ENCODE data around the gene KRT7. TPM values are rescaled to one million over a fixed set of nuclear protein-coding genes. Genes with fewer than 3 reads are reported as not detected.
A peak's percentile ranks its signal among the peaks of the same experiment; 100 is the strongest.

The KRT7 gene
- 1 to 10 TPM in 3 of 12 donors, under 1 TPM in 6, not detected in 3; 0.69 to 3.3 (median 0.81) TPM for polyA plus RNA-seq (ENCODE audit: insufficient read length in 12 of 12)
- long read RNA-seq, donor 1, partial matches to known transcripts, result 0 of 2 reads
- long read RNA-seq, donor 1, other reads (novel, unspliced or antisense), result 0 of 2 reads
- long read RNA-seq, donor 2, result 0 reads
- long read RNA-seq, donor 3, result 0 reads
- long read RNA-seq, donor 4, result 0 reads
- long read RNA-seq, donor 5, result 0 reads
- long read RNA-seq, donor 6, result 0 reads
- long read RNA-seq, donor 7, result 0 reads
- long read RNA-seq, donor 8, partial matches to known transcripts, result 0 of 1 reads
- long read RNA-seq, donor 8, other reads (novel, unspliced or antisense), result 0 of 1 reads
- long read RNA-seq, donor 9, partial matches to known transcripts, result 0 of 1 reads
- long read RNA-seq, donor 9, other reads (novel, unspliced or antisense), result 0 of 1 reads
- long read RNA-seq, donor 10, result 0 reads
- long read RNA-seq, donor 11, result 0 reads

DNA sequence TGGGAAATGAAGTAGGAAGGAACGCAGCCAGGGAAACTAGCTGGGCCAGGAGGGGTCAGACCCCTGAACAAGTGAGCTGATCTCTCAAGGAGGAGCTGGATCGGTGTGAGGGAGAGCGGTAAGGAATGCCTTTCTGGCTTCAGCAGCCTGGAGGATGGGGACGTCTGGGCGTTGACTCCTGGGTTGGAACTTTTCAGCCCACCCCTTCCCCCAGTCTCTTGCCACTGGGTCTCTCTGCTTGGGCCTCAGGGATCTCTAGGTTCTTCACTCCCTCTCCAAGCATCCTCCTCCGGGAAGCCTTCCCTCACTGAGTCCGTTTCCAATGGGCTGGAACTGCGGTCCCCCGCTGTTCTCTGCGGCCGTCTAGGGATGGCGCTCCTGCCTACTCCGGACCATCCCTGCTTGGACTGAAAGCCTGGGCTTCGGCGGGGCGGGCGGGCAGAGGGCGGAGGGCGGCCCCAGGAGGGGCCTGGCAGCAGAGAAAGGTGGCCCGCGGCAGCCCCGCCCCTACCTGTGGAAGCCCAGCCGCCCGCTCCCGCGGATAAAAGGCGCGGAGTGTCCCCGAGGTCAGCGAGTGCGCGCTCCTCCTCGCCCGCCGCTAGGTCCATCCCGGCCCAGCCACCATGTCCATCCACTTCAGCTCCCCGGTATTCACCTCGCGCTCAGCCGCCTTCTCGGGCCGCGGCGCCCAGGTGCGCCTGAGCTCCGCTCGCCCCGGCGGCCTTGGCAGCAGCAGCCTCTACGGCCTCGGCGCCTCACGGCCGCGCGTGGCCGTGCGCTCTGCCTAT is at the start of gene KRT7:
TSS of gene KRT7 (plus strand) at position 570 of the 788 bp plus-strand sequence. CDS start at position 624, 54 bp downstream.
- DNase-seq, result no peak

DNA sequence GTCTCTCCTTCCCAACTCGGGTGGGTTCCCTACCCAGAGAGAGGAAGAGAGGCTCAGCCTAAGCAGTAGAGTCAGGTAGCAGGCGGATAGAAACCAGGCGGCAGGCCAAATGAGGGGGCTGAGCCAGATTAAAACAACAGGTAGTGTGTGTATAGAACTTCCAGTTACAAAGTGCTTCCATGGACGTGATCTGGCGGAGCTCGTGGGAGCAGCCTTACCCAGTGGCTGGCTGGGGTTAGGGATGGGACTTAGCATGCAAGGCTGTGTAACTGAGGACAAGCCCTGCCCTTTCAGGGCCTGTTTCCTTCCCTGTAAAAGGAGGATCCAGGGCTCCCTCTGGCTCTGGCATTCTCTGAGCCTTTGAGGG is 49.5 kb upstream of the KRT7 start:
- DNase-seq, result no peak

DNA sequence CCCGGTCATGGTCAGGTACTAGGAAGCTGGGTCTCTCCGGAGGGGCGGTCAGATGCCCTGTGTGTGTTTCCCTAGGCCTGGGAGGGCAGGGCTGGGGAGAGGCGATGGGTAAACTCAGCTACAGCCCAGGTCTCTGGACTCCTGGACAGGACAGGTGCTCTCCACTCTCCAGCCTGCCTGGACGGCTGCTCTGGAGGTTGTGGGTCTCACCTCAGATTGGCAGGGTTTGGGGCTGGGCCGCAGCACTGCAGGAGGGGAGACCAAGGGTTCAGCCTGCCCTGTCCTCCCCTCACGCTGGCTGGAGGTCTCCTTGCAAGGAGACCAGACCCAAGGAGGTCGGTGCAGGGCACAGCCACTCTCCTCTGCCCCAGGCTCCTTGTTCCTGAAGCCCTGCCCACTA is 49.1 kb upstream of the KRT7 start:
- DNase-seq, result no peak

DNA sequence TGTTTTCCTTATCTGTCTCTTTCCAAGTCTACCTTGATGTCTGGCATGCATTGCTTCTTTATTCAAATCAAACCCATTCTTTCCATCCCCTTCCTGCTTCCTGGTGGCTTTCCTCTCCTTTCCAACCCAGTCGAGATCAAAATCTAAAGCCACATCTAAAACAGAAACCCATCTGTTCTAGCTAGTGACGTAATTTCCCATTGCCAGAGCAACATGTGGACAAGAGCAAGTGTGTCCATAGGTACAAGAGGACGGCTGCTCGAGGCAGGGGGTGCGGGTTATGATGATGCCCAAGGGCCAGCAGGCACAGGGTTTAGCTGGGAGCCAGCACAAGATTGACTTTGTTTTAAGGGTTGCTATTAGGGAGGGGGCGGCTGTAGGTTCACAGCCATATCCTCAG is 48.2 kb upstream of the KRT7 start:
- DNase-seq, result no peak

- DNase-seq, result no peak
Observed at GRCh38 chr12:52185400-52185967, 47.6 kb upstream of the KRT7 start.

DNA sequence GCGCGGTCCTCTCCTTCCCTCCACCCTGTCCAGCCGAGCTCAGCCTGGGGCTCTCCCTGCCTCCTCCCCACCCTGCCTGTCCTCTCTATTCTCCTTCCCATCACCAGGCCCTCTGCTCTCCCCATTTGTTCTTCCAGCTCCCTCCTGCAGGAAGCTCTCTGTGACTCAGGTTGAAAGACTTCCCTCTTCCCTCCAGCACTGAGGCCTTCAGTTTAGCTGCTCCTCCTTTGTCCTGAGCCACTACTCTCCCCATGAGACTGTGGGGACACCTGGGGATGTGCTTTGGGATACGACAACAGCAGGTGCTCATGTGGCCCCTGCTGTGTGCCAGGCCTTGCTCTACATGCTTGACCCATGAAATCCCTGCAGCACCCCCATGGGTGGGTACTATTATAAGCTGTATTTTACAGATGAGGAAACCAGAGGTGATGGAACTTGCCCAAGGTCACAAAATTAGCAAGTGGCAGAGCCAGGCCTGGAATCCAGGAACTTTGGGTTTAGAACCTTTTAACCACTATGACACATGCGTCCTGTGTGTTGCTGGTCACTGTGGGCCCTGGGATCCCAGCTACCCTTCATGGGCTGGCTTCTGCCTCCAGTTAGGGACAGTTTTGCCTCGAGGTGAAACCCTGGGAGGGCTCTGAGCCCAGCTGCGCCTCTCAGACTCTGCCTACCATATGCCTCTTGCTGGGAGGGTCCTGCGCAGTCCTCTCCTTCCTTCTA is 46.8 kb upstream of the KRT7 start:
- DNase-seq, result no peak

- no peak for DNase-seq
Observed at GRCh38 chr12:52187206-52187605, 45.8 kb upstream of the KRT7 start.

DNA sequence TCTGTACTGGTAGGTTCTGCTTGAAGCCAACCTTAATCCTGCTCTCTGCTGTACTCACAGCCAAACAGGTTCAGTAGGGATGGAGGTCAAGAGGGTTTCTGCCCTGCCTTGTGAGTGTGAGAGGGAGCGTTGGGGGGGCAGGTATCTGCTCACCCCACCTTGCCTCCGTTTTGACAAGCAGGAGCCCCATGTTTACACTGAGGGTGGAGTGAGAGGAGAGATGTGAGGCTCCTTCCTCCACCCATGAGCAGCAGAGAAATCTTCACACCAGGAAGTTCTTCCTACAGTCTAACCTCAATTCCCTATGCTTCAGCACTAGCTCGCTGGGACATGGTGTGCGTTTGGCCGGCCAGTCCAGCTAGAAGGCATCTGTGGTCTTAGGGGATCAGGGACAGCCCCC is 45.4 kb upstream of the KRT7 start:
- DNase-seq, result no peak

GRCh38 chr12:52188658-52189057 is 44.4 kb upstream of the KRT7 start:
- DNase-seq, result no peak

DNA sequence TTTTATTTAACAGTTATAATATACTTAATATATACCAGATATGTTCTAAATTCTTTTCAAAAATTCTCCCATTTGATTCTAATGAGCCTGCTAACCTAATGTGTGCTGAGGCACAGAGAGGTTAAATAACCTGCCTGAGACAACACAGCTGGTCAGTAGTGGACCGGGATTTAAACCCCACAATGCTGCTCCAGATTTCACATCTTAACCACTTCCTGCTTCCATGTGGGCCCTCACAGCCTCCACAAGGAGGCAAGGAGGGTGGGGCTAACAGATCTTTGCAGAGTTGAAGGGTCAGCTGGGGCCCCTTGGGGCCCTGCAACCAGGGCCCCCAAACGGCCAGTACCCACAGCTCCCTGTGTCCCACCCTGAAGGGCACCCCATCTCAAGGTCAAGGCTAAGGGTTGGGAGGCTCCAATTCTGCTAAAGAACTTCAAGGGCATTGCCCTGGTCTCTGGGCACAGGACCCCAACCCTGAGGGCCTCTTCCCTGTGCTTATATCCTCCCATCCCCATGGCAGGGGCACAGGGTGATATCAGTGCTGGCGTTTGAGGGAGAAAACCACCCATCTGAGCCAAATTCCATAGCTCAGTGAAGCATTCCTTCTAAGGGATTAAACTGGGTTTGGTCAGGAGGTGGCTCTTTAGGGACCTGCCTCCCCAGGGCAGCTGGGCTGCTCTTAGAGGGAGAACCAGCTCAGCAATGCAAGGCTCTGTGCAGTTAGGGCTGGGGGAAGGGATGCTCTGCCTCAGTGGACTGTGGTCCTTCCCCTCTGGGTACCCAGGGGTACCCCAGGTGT is 43.5 kb upstream of the KRT7 start:
- no peak for DNase-seq

GRCh38 chr12:52190860-52191729 is 41.9 kb upstream of the KRT7 start:
- DNase-seq, result no peak

DNA sequence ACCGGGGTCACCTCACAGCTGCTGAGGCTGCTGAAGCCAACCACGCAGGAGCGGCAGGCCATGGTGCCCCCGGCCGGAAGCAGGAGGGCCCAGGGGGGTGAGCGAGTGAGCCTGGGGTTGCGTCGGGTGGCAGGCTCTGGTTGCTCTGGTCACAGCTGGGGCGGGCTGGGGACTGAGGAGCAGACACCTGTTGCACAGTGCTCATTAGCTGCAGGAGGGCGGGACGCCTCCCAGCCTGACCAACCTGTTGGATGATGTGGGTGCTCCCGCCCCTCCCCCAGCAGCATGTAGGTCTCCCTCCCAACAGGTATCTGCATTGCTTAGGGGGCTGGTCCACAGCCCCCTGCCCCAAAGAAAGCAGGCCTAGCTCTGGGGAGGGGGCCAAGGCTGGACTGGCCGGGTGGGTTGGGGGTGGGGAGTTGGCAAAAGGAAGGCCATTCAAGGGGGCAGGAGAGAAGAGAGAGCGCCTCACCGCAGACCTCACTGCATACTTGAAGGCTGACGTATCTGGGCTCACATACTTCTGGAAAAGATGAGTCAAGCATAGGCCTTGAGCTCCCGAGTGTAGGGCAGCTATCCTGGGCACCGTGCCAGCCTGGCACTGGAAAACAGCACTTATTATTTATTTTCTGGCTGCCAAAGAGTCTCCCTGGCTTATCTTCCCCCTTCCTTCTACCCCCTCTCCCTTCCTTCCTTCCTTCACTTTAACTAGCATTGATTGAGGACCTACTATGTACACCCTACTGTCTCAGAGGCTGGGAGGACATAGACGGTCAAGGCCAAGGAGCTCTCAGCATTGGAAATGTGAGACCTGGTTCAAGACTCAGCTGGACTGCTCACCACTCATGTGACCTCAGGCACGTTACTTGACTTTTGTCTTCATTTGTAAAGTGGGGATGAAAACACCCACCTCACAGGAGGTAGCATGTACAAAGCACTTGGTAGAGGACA is 40.9 kb upstream of the KRT7 start, which contains the start of gene KRT80:
TSS of gene KRT80 (minus strand) at position 174 of the 951 bp plus-strand sequence. CDS start at position 62, 112 bp downstream.
- DNase-seq, result peak; percentile 69

DNA sequence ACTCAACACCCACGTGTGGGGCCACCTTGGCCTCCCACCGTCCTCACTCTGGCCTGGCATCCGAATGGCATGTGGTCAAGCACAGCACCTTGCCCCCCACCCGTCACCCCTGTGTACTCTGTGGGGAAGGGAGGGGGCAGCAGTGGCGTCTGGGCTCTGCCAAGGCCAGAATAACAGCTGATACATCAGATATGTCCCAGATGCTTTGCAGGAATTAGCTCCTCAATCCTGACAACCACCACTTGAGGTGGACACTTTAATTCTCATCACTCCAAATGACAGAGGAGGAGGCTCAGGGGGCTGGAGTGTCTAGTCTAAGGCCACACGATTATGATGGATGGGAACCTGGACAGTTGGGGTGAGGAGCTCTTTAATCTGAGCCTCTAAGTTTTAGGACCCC is 39.5 kb upstream of the KRT7 start:
- no peak for DNase-seq

DNA sequence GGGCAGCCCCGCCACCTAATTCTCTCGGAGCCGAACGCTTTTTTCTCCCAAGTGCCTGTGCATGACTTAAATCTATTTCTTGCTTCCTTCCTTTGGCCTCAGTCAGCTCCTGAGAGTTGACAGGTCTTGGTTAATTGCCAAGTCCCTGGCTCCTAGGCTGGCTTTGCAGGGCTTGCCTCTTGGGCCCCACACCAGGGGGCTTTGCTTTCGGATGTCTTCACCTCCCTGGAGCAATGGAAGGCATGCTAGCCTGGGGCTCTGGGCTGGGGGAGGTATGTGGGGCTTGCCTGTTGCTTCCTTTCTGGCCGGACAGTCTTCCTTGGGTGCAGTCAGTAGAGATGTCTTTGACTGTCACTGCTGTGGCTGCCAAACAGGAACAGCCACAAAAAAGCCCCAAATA is 39.1 kb upstream of the KRT7 start:
- no peak for DNase-seq

DNA sequence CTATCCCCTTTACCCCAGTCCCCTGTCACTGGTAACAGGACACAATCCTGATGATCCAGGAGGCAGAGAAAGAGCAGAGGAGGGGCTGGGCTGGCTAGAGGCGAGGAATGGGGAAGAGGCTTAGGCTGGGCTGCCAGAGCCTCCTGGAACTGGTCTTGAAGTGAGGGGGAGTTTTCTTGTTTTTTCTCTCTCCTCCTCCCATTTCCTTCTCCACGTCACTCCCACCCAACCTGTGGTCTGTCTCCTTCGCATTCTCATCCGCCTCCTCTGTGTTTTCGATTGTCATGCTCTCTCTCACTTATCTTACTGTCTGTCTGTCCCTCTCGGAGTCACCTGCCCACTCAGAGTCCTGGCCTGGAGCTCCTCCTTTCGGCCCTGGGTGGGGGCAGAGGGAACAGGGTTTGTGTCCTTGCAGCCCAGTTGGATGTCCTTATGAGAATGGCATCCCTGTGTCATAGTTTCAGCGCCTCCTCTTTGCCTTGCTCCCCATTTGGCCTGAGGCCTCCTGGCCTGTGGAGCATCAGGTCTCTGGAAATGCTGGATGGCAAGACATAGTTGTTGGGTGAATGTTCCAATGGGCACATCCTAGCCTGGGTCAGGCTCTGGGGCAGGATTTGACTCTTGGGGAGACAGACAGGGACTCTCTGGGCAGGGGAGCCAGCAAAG is 37.8 kb upstream of the KRT7 start:
- DNase-seq, result no peak

GRCh38 chr12:52197371-52198231 is 35.4 kb upstream of the KRT7 start:
- no peak for DNase-seq
